ENCODE data around the gene C1QA. TPM values are rescaled to one million over a fixed set of nuclear protein-coding genes. Genes with fewer than 3 reads are reported as not detected.

C1QA gene
- polyA plus RNA-seq, 1 of the 3 experiments (the other 2 are of a cell fraction): not detected

DNA sequence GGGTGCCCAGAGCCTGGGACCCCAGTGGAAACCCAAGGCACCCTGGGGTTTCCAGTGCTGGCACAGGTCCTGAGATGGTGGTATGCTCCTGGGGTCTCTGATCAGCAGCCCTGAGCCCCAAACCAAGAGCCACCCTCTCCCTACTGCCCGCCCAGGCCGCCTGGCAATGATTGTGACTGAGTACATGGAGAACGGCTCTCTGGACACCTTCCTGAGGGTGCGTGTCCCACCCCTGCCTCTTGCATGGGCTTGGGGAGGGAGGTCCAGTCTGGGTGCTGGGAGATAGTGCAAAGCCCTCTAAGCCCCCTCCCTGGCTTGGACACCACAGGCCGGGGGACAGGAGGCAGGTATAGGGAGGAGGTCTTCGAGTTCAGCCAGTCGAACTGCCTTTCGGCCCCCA lies 38.4 kb upstream of the C1QA start:
- Histone ChIP-seq H3K36me3 (replicated peaks in 1 of 2; ENCODE audit: control insufficient read depth in 1 of 2, insufficient read depth in 2 of 2, low read length in 1 of 2) (no peaks in the 10 kb centered on the region), H3K4me3 (ENCODE audit: low read depth in 2 of 2, low read length in 1 of 2) (no peak overlapping the region), H2AFZ (ENCODE audit: low read depth) (no peak overlapping the region), H3K9me2 (no peaks in the 10 kb centered on the region), H3K4me2 (no peak overlapping the region), H3K27ac (ENCODE audit: low read depth in 2 of 2, low read length in 1 of 2) (no peak overlapping the region), H3K79me2 (ENCODE audit: insufficient read depth) (no peaks in the 10 kb centered on the region), H3K9ac (no peak overlapping the region), H3F3A (replicated peaks; ENCODE audit: insufficient read depth) (no peaks in the 10 kb centered on the region), H3K9me3 (no peaks in the 10 kb centered on the region), H3K4me1 (ENCODE audit: control insufficient read depth in 1 of 2, insufficient read depth in 2 of 2, low read depth in 1 of 2, low read length in 1 of 2) (peaks cover 0 to 6% of the 10 kb centered on the region in 2 experiments; a peak in 1 of 4 replicates), H4K20me1 (ENCODE audit: insufficient read depth) (no peaks in the 10 kb centered on the region), H3K27me3 (ENCODE audit: insufficient read depth) (peaks cover 3% of the 10 kb centered on the region; the same call in 1 of the 2 replicates)
- CTCF ChIA-PET: interaction anchor here (0.9 to 1.1 kb wide), 2 partner anchors 12 to 15 kb away, joined by 3 read pairs; no protein-coding TSS in a partner anchor
- no peak for DNase-seq
- POLR2A ChIA-PET: no interaction called here
- TF ChIP-seq USF1 (IDR thresholded peaks at IDR 0.05; ENCODE audit: borderline replicate concordance, low read depth) (no peak), RXRA (IDR thresholded peaks at IDR 0.05; ENCODE audit: borderline replicate concordance, low read depth) (no peak), TEAD4 (IDR thresholded peaks at IDR 0.05; ENCODE audit: borderline replicate concordance, insufficient read depth) (no peak), GATA2 (CRISPR knock-in tag; IDR thresholded peaks at IDR 0.05) (no peak), NRF1 (IDR thresholded peaks at IDR 0.05; ENCODE audit: low read depth, low read length) (no peak), POLR2AphosphoS5 (IDR thresholded peaks at IDR 0.05; ENCODE audit: low read depth, low read length) (no peak), RAD21 (IDR thresholded peaks at IDR 0.05; ENCODE audit: low read length) (no peak), GABPA (IDR thresholded peaks at IDR 0.05; ENCODE audit: low read depth) (no peak), FOXM1 (IDR thresholded peaks at IDR 0.05; ENCODE audit: low read depth) (no peak), CTCF (IDR thresholded peaks at IDR 0.05) (no peak), JUND (IDR thresholded peaks at IDR 0.05) (no peak), MXI1 (IDR thresholded peaks at IDR 0.05; ENCODE audit: low read depth, low read length) (no peak), YY1 (IDR thresholded peaks at IDR 0.05; ENCODE audit: low read depth) (no peak), CHD2 (IDR thresholded peaks at IDR 0.05; ENCODE audit: low read length, partially characterized antibody) (no peak), FOSL2 (IDR thresholded peaks at IDR 0.05; ENCODE audit: borderline replicate concordance, low read depth) (no peak), ZBTB33 (IDR thresholded peaks at IDR 0.05; ENCODE audit: borderline replicate concordance, low read depth) (no peak), NFIC (IDR thresholded peaks at IDR 0.05; ENCODE audit: borderline replicate concordance) (no peak)
- TF ChIP-seq, protein P1, sequence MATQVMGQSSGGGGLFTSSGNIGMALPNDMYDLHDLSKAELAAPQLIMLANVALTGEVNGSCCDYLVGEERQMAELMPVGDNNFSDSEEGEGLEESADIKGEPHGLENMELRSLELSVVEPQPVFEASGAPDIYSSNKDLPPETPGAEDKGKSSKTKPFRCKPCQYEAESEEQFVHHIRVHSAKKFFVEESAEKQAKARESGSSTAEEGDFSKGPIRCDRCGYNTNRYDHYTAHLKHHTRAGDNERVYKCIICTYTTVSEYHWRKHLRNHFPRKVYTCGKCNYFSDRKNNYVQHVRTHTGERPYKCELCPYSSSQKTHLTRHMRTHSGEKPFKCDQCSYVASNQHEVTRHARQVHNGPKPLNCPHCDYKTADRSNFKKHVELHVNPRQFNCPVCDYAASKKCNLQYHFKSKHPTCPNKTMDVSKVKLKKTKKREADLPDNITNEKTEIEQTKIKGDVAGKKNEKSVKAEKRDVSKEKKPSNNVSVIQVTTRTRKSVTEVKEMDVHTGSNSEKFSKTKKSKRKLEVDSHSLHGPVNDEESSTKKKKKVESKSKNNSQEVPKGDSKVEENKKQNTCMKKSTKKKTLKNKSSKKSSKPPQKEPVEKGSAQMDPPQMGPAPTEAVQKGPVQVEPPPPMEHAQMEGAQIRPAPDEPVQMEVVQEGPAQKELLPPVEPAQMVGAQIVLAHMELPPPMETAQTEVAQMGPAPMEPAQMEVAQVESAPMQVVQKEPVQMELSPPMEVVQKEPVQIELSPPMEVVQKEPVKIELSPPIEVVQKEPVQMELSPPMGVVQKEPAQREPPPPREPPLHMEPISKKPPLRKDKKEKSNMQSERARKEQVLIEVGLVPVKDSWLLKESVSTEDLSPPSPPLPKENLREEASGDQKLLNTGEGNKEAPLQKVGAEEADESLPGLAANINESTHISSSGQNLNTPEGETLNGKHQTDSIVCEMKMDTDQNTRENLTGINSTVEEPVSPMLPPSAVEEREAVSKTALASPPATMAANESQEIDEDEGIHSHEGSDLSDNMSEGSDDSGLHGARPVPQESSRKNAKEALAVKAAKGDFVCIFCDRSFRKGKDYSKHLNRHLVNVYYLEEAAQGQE (IDR thresholded peaks at IDR 0.05; ENCODE audit: low read depth, low read length): no peak
- TF ChIP-seq, protein P2, sequence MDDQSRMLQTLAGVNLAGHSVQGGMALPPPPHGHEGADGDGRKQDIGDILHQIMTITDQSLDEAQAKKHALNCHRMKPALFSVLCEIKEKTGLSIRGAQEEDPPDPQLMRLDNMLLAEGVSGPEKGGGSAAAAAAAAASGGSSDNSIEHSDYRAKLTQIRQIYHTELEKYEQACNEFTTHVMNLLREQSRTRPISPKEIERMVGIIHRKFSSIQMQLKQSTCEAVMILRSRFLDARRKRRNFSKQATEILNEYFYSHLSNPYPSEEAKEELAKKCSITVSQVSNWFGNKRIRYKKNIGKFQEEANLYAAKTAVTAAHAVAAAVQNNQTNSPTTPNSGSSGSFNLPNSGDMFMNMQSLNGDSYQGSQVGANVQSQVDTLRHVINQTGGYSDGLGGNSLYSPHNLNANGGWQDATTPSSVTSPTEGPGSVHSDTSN (IDR thresholded peaks at IDR 0.05): no peak
- WGBS (ENCODE audit: low lambda C conversion rate): no CpG with 5 or more reads among the region's 8 CpGs
